GM06990 (cell line): ENCODE results near the gene TLCD3A.
A peak's percentile ranks its signal among the peaks of the same experiment; 100 is the strongest.
"Not testable (repeated sequence)": the region's sequence is repeated elsewhere in the genome, so short reads cannot be mapped to it uniquely, and the experiment has no call there.

ENCODE experiments used
- DNase-seq: peaks from one replicate; pipeline ENCODE4 v3.0.0-alpha.2; 2011; ENCODE audit not compliant: insufficient read length; ENCODE audit errors: extremely low read depth
- H3K27me3 ChIP-seq: replicated peaks from 2 replicates; pipeline ENCODE4 v1.6.0; 2011; ENCODE audit warnings: low read length; ENCODE audit not compliant: control insufficient read depth, insufficient read depth
- H3K36me3 ChIP-seq: 2 replicates; pipeline ENCODE4 v1.5.1; 2011; ENCODE audit warnings: low read length; ENCODE audit not compliant: control insufficient read depth, insufficient read depth
- H3K4me3 ChIP-seq: replicated peaks from 2 replicates; pipeline ENCODE4 v1.5.1; 2011; ENCODE audit warnings: low read depth, mild to moderate bottlenecking, control low read depth, low read length
- TF ChIP-seq, protein P1 (sequence below): IDR thresholded peaks from 2 replicates; pipeline ENCODE4 v1.5.1; 2011; ENCODE audit warnings: low read length, control low read depth, mild to moderate bottlenecking, inconsistent platforms; ENCODE audit not compliant: insufficient read depth, poor library complexity, severe bottlenecking

TLCD3A gene

DNA sequence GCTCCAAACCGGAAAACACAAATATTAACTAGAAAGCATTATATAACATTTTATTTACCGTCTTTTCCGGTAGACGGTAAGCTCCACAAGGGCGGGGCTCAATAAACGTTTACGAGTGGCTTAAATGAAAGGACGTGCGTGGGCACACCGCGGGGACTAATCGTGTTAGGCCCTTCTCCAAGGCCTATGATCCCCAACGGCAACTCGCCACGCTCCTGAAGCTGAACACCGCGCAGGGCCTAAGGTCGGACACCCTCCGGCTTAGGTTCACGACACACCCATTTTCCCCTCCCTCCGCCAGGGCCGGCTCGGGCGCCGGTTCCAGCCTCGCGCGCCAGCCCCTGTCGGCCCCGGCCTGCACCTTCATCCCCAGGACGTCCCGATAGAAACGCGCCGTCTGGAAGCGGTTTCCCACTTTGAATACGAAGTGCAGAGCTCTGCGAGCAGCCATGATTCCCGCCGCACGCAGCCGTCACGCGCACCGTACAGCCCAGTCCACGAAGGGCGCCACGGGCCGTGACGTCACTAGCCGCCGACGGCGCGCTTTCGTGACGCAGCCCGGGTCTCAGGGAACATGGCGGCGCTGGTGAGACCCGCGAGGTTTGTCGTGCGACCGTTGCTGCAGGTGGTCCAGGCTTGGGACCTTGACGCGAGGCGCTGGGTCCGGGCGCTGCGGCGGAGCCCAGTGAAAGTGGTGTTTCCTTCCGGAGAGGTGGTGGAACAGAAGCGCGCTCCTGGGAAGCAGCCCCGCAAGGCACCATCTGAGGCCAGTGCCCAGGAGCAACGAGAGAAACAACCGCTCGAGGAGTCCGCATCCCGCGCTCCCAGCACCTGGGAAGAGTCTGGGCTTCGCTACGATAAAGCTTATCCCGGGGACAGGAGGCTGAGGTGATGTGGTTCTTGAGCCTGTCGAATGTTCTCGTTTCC lies 49.7 kb downstream of the TLCD3A start, which contains the start of the genes GLOD4 and MRM3:
Gene GLOD4, minus strand, starts transcription at position 476 of the 927 bp plus-strand sequence. Its CDS starts 25 bp downstream, at position 451.
Gene MRM3, plus strand, starts transcription at position 549 of the 927 bp plus-strand sequence. Its CDS starts 26 bp downstream, at position 575.
- peak within 1 kb of the TSS; percentile 84 for H3K4me3 ChIP-seq
- no peaks in the 10 kb centered on the region for H3K27me3 ChIP-seq
- TF ChIP-seq, protein P1, sequence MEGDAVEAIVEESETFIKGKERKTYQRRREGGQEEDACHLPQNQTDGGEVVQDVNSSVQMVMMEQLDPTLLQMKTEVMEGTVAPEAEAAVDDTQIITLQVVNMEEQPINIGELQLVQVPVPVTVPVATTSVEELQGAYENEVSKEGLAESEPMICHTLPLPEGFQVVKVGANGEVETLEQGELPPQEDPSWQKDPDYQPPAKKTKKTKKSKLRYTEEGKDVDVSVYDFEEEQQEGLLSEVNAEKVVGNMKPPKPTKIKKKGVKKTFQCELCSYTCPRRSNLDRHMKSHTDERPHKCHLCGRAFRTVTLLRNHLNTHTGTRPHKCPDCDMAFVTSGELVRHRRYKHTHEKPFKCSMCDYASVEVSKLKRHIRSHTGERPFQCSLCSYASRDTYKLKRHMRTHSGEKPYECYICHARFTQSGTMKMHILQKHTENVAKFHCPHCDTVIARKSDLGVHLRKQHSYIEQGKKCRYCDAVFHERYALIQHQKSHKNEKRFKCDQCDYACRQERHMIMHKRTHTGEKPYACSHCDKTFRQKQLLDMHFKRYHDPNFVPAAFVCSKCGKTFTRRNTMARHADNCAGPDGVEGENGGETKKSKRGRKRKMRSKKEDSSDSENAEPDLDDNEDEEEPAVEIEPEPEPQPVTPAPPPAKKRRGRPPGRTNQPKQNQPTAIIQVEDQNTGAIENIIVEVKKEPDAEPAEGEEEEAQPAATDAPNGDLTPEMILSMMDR = no peak
- H3K36me3 ChIP-seq = peaks cover 7% of the 10 kb centered on the region
- DNase-seq = peak; percentile 96

DNA sequence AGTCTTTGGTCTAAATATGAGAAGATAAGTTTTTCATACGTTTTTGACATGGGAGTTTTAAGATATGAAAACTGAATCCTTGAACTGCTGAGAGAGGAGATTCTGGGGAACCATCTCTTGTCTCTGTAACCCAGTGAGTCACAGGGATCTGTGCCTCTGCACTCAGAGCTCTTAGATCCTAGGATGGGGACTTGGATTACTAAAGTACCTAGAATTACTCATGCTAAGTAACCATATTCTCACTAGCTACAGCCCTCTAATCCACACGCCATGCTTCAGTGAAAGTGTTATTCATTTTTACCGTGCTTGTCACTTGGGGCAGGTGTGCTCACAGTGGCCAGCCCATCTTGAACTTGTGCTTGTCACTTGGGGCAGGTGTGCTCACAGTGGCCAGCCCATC lies 51.7 kb downstream of the TLCD3A start:
- TF ChIP-seq, protein P1 = no peak
- Histone ChIP-seq H3K27me3 (no peaks in the 10 kb centered on the region), H3K36me3 (peaks cover 7% of the 10 kb centered on the region), H3K4me3 (no peak overlapping the region)
- no peak for DNase-seq

DNA sequence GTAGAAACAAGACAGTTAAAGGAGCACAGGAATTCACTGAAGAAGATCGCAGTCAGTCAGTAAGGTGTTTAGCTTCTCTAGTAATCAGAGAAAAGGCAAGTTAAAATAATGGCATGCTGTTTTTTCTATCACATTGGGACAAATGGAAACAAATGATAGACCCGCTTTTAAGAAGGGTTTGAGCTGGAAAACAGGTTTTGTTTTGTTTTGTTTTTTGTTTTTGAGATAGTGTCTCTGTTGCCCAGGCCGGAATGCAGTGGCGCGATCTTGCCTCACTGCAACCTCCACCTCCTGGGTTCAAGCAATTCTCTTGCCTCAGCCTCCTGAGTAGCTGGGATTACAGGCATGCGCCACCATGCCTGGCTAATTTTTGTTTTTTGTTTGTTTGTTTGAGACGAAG lies 53.5 kb downstream of the TLCD3A start:
- H3K27me3 ChIP-seq, DNase-seq, H3K4me3 ChIP-seq: not testable (repeated sequence)
- peaks cover 14% of the 10 kb centered on the region for H3K36me3 ChIP-seq

DNA sequence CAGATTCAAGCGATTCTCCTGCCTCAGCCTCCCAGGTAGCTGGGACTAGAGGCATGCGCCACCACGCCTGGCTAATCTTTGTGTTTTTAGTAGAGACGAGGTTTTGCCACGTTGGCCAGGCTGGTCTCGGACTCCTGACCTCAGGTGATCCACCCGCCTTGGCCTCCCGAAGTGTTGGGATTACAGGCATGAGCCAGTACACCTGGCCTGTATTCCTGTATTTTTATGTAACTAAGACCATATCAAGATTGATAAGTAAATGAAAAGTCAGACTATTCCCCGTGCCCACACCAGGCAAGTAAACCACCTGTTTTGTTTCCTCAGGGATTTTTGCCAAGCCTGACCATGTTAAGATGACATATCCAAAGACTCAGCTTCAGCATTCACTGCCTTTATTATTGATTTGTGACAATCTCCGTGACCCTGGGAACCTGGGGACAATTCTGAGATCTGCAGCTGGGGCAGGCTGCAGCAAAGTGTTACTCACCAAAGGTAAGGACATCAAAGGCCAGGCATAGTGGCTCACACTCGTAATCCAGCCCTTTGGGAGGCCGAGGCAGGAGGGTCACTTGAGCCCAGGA lies 55.3 kb downstream of the TLCD3A start:
- Histone ChIP-seq H3K27me3 (no peaks in the 10 kb centered on the region), H3K36me3 (peaks cover 25% of the 10 kb centered on the region), H3K4me3 (no peak overlapping the region)
- TF ChIP-seq, protein P1 = no peak
- DNase-seq = no peak

DNA sequence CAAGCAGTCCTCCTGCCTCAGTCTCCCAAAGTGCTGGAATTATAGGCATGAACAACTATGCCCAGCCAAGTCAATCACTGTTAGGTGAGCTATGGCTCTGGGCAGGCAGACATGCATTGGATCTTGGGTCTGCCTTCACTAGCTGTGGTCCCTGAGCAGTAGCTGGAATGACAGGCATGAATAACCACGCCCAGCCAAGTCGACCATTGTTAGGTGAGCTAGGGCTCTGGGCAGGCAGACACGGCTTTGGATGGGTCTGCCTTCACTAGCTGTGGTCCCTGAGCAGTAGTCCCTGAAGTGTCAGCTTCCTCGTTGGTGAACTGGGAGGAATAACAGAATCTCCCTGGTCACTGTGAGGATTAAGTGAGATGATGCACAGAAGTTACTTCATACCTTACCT lies 56.2 kb downstream of the TLCD3A start:
- DNase-seq = no peak
- no peak overlapping the region for H3K4me3 ChIP-seq
- H3K36me3 ChIP-seq = peaks cover 25% of the 10 kb centered on the region
- TF ChIP-seq, protein P1 = no peak
- H3K27me3 ChIP-seq = no peaks in the 10 kb centered on the region
